CD14-positive monocyte (primary cell): Measurements from ENCODE around the gene HDAC10. TPM values are rescaled to one million over a fixed set of nuclear protein-coding genes. Genes with fewer than 3 reads are reported as not detected.

Source experiments
- DNase-seq, 3 donors: peaks; one replicate each; pipeline ENCODE4 v3.0.0-alpha.2; 2011 to 2022
- H2AFZ ChIP-seq: 2 replicates; pipeline ENCODE4 v1.6.0; 2012; ENCODE audit warnings: mild to moderate bottlenecking, low read depth, low read length, inconsistent platforms; ENCODE audit not compliant: insufficient read depth, poor library complexity, severe bottlenecking
- H3K27ac ChIP-seq, 2 donors: 1 replicate in 1 of 2; 2 replicates in 1 of 2; pipeline ENCODE4 v1.5.1; 2012 to 2013; ENCODE audit warnings: low read length in 2 of 2, control low read depth in 1 of 2, inconsistent platforms in 1 of 2, low read depth in 1 of 2, mild to moderate bottlenecking in 1 of 2
- H3K27me3 ChIP-seq, 2 donors: one replicate each; pipeline versions ENCODE4 v1.6.0 to v1.6.1; 2011 to 2013; ENCODE audit warnings: low read length in 2 of 2; ENCODE audit not compliant: control insufficient read depth in 2 of 2, insufficient read depth in 2 of 2
- H3K36me3 ChIP-seq, 2 donors: replicated peaks in 1 of 2; 1 replicate in 1 of 2; 2 replicates in 1 of 2; pipeline versions ENCODE4 v1.5.1 to v1.6.1; 2012 to 2013; ENCODE audit warnings: low read length in 2 of 2, control low read depth in 1 of 2, inconsistent platforms in 1 of 2, mild to moderate bottlenecking in 1 of 2; ENCODE audit not compliant: insufficient read depth in 2 of 2, control insufficient read depth in 1 of 2
- H3K4me1 ChIP-seq, 2 donors: 1 replicate in 1 of 2; 2 replicates in 1 of 2; pipeline versions ENCODE4 v1.5.1 to v1.6.1; 2012 to 2013; ENCODE audit warnings: low read length in 2 of 2, control low read depth in 1 of 2, inconsistent platforms in 1 of 2, mild to moderate bottlenecking in 1 of 2, moderate library complexity in 1 of 2; ENCODE audit not compliant: insufficient read depth in 2 of 2, control insufficient read depth in 1 of 2
- H3K4me2 ChIP-seq: replicated peaks from 2 replicates; pipeline ENCODE3; 2012; ENCODE audit warnings: low read length, moderate library complexity, mild to moderate bottlenecking; ENCODE audit not compliant: poor library complexity, severe bottlenecking; ENCODE audit errors: extremely low read depth
- H3K4me3 ChIP-seq, 3 experiments: fragments of 200-600 bp in 1 of 3; sonication (generic) in 1 of 3; replicated peaks in 1 of 3; 1 replicate in 2 of 3; 2 replicates in 1 of 3; pipeline ENCODE4 v1.5.1; 2011 to 2013; ENCODE audit warnings: low read length in 3 of 3, mild to moderate bottlenecking in 3 of 3, control low read depth in 2 of 3, low read depth in 2 of 3, inconsistent platforms in 1 of 3, moderate library complexity in 1 of 3
- H3K79me2 ChIP-seq: 2 replicates; pipeline ENCODE4 v1.6.0; 2012; ENCODE audit warnings: mild to moderate bottlenecking, control low read depth, inconsistent platforms, low read length, moderate library complexity; ENCODE audit not compliant: insufficient read depth
- H3K9ac ChIP-seq: 2 replicates; pipeline ENCODE4 v1.6.0; 2017; ENCODE audit warnings: low read length, mild to moderate bottlenecking; ENCODE audit not compliant: insufficient read depth, poor library complexity, severe bottlenecking
- H3K9me3 ChIP-seq, 2 donors: replicated peaks in 1 of 2; 1 replicate in 1 of 2; 2 replicates in 1 of 2; pipeline versions ENCODE4 v1.5.1 to v1.6.1; 2012 to 2013; ENCODE audit warnings: low read length in 2 of 2, control low read depth in 1 of 2; ENCODE audit not compliant: control insufficient read depth in 1 of 2, insufficient read depth in 1 of 2
- H4K20me1 ChIP-seq: 2 replicates; pipeline ENCODE4 v1.6.0; 2012; ENCODE audit warnings: mild to moderate bottlenecking, low read length, control low read depth, moderate library complexity; ENCODE audit not compliant: insufficient read depth
- H3K27ac Mint-ChIP-seq, 7 donors: one replicate each; pipeline ENCODE4 v1.8.0; 2020; ENCODE audit warnings: mild to moderate bottlenecking in 7 of 7, mixed read lengths in 7 of 7, moderate library complexity in 6 of 7, inconsistent platforms in 2 of 7
- H3K27me3 Mint-ChIP-seq, 3 donors: one replicate each; pipeline ENCODE4 v1.8.0; 2021 to 2022; ENCODE audit warnings: low read depth in 3 of 3, mild to moderate bottlenecking in 3 of 3, mixed read lengths in 3 of 3, moderate library complexity in 3 of 3, inconsistent platforms in 1 of 3
- H3K36me3 Mint-ChIP-seq, 2 donors: one replicate each; pipeline ENCODE4 v1.8.0; 2020; ENCODE audit warnings: mixed read lengths in 2 of 2, inconsistent platforms in 1 of 2, mild to moderate bottlenecking in 1 of 2
- H3K4me1 Mint-ChIP-seq: one replicate; pipeline ENCODE4 v1.8.0; 2020; ENCODE audit warnings: mild to moderate bottlenecking, mixed read lengths
- H3K4me3 Mint-ChIP-seq, 2 donors: one replicate each; pipeline ENCODE4 v1.8.0; 2020; ENCODE audit warnings: mild to moderate bottlenecking in 2 of 2, mixed read lengths in 2 of 2, moderate library complexity in 1 of 2
- H3K9me3 Mint-ChIP-seq, 7 donors: one replicate each; pipeline ENCODE4 v1.8.0; 2020 to 2022; ENCODE audit warnings: mixed read lengths in 7 of 7, mild to moderate bottlenecking in 6 of 7, moderate library complexity in 6 of 7, inconsistent platforms in 2 of 7
- CTCF ChIP-seq: fragments of 200-600 bp; IDR thresholded peaks from one replicate; pipeline ENCODE4 v1.8.0; 2022; ENCODE audit warnings: antibody characterized with exemption, mild to moderate bottlenecking
- WGBS: methylation state at CpG from one replicate; pipeline ENCODE4 v1.1.5; 2013; ENCODE audit warnings: missing lambda C conversion rate; ENCODE audit not compliant: insufficient coverage; 5-methylcytosine and 5-hydroxymethylcytosine counted together
- intact Hi-C, 2 donors: fragments of 100-400 bp; cut with micrococcal nuclease; formaldehyde crosslinking; loops; one replicate each; pipeline versions ENCODE4 v1.15.0 to v1.15.1; 2023
- polyA plus RNA-seq, 3 donors: library from polyadenylated mRNA; depleted of rRNA in 1 of 3; unstranded in 2 of 3; stranded (reverse) in 1 of 3; fragments of 300-500 nt in 2 of 3; fragments of >200 nt in 1 of 3; fragmentation: Illumina TruSeq in 2 of 3; gene quantifications; 1 replicate in 2 of 3; 2 replicates in 1 of 3; pipeline ENCODE4 v1.2.3, GENCODE V29; 2012 to 2021

The HDAC10 gene
- polyA plus RNA-seq, 3 donors = 9.2 to 148 (median 13.7) TPM

GRCh38 chr22:50281384-50281760 lies 30.3 kb upstream of the HDAC10 start:
- no peak for TF ChIP-seq CTCF
- WGBS = 96% methylated on average over 36 of the region's 36 CpGs
- H4K20me1 ChIP-seq = peaks cover 98% of the 10 kb centered on the region
- H3K9me3 ChIP-seq = no peaks in the 10 kb centered on the region
- no peaks in the 10 kb centered on the region for H3K27me3 ChIP-seq
- no peak overlapping the region for H3K4me3 ChIP-seq
- peaks cover 0 to 2% (median 0%) of the 10 kb centered on the region in 7 donors for H3K9me3 Mint-ChIP-seq
- H3K27ac Mint-ChIP-seq = peak overlapping the region in 1 of 7 donors; percentile 61
- H2AFZ ChIP-seq = no peak overlapping the region
- peaks cover 56 to 90% of the 10 kb centered on the region in 2 donors for H3K36me3 Mint-ChIP-seq
- H3K27ac ChIP-seq = no peak overlapping the region
- no peaks in the 10 kb centered on the region for H3K4me1 ChIP-seq
- no peaks in the 10 kb centered on the region for H3K4me1 Mint-ChIP-seq
- H3K36me3 ChIP-seq = peaks cover 92 to 97% of the 10 kb centered on the region in 2 donors
- H3K4me3 Mint-ChIP-seq = no peak overlapping the region
- no peak overlapping the region for H3K9ac ChIP-seq
- H3K79me2 ChIP-seq = peaks cover 10% of the 10 kb centered on the region
- H3K4me2 ChIP-seq = no peak overlapping the region
- DNase-seq = no peak
- intact Hi-C loops = no loop called here
- H3K27me3 Mint-ChIP-seq = peaks cover 0 to 2% (median 0%) of the 10 kb centered on the region in 3 donors

- Mint-ChIP-seq H3K4me3 (no peak overlapping the region), H3K27ac (no peak overlapping the region), H3K9me3 (peaks cover 0 to 2% (median 0%) of the 10 kb centered on the region in 7 donors), H3K27me3 (peaks cover 0 to 2% (median 0%) of the 10 kb centered on the region in 3 donors), H3K36me3 (peaks cover 54 to 90% of the 10 kb centered on the region in 2 donors), H3K4me1 (no peaks in the 10 kb centered on the region)
- Histone ChIP-seq H3K4me1 (no peaks in the 10 kb centered on the region), H3K9ac (no peak overlapping the region), H3K9me3 (no peaks in the 10 kb centered on the region), H3K27ac (no peak overlapping the region), H3K4me3 (no peak overlapping the region), H4K20me1 (peaks cover 98% of the 10 kb centered on the region), H3K27me3 (no peaks in the 10 kb centered on the region), H3K4me2 (no peak overlapping the region), H2AFZ (no peak overlapping the region), H3K36me3 (peaks cover 90 to 97% of the 10 kb centered on the region in 2 donors), H3K79me2 (peaks cover 5% of the 10 kb centered on the region)
- no peak for TF ChIP-seq CTCF
- intact Hi-C loops = no loop called here
- WGBS = 97% methylated on average over 39 of the region's 47 CpGs
- no peak for DNase-seq
Measured at GRCh38 chr22:50280708-50281383, 29.8 kb upstream of the HDAC10 start.
